Measurements from ENCODE around the gene ZC3H18.
A peak's percentile ranks its signal among the peaks of the same experiment; 100 is the strongest.
"Not testable (repeated sequence)": the region's sequence is repeated elsewhere in the genome, so short reads cannot be mapped to it uniquely, and the experiment has no call there.

ZC3H18 gene

DNA sequence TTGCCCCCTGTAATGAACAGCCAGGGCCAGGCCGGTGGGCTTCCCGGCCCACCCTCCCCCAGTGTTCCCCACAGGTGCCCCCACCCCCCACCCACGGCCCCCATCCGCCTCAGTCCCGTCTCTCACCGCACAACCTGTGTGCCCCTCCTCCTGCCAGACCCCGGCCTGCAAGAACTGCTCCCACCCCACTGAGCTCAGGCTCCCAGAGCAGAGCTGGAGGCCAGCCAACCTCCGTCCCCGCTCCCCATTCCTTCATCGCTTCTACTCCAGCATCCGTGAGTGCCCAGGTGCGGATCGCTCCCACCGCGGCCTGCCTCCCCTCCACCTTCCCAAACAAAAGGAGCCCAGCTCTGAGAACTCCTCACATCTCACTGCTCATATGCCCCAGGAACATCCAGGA is 88.5 kb downstream of the ZC3H18 start:
- no peak for DNase-seq

DNA sequence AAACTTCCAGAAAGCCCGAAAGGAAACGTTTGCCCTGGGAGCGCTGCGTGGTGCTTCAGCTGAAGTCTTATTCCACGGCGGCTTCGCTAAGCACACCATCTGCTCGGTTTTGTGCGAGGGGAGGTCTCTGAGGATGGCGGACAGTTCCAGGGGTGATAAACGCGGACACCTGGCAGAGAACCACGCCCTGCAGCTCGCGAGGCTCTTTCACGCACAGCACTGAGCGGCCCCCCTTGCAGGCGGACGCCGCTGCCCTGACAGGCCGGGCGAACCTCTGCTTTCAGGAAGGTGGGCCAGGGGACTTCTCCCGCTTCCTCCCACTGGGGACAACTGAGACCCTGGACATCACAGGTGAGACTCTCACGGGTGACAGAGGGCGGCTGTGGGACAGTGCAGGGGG is 89.0 kb downstream of the ZC3H18 start:
- no peak for DNase-seq

DNA sequence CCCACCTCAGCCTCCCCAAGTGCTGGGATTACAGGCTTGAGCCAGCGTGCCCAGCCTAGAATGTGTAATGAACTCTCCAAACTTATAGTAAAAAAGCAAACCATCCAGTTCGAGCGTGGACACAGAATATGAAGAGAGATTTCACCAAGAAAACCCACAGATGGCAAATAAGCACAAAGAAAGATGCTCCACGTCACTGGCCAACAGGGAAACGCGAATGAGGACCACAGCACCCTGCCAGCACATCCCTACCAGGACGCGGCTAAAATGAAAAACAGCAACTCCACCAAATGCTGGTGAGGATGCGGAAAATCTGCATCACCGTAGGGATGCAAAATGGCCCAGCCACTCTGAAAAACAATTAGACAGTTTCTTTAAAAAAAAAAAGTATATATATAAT is 91.3 kb downstream of the ZC3H18 start:
- no peak for DNase-seq

DNA sequence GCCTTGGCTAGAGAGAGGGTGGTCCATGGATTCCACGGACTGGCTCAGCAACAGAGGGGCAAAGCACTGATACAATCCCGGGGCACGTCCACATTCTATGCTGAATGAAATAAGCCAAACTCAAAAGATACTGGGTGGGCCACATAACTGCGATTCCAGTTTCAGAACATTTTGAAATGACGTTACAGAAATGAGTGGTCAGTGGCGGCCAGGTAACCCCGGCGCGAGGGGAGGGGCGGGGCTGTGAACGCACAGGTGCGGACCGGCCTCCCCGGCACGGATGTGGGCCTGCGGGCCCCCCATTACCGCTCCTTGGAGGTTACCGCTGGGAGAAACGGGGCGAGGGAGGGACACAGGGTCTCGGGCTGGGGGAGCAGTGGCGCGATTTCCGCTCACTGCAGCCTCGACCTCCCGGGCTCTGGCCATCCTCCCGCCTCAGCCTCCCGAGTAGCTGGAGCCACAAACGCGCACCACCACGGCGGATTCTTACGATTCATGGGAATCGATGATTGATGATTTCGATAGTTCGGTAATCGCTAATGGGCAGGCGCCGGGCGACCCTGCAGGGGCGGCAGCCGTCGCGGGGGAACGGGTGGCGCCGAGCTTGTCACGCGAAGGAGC is 92.1 kb downstream of the ZC3H18 start:
- no peak for DNase-seq

DNA sequence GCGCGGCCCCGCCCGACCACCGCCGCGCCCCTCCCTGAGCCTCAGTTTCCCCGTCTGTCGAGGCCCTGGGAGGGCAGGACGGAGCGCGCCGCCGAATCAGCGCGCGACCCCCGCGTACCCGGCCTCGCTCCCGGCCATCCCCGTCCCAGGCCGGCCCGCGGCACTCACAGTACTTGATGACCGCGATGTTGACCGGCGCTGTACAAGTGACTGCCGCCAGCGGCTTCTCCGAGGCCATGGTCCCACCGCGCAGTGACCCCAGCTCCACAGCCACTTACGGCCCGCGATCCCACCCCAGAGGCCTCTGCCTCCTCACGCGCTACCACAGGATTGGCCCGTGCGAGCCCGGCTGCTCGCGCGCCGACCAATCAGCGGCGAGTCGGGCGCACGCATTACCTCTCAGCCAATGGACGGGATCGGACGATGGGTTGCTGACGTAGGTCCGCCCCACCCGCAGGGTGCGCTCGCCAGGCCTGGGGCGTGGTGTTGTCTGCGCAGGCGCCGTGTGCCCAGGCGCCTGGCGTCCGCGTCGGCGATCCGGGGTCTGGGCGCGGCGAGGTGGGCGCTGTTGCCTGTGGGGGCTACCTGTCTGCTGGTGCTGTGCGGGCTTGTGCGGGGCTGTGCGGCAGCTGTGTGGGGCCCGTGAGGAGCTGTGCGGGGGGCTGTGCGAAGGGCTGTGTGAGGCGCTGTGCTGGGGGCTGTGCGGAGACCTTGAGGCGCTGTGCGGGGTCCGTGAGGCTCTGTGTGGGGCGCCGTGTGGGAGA is 92.8 kb downstream of the ZC3H18 start, which contains the start of gene MVD:
Gene MVD, minus strand, starts transcription at position 249 of the 764 bp plus-strand sequence. Its CDS starts 11 bp downstream, at position 238.
- DNase-seq, result peak; percentile 94

DNA sequence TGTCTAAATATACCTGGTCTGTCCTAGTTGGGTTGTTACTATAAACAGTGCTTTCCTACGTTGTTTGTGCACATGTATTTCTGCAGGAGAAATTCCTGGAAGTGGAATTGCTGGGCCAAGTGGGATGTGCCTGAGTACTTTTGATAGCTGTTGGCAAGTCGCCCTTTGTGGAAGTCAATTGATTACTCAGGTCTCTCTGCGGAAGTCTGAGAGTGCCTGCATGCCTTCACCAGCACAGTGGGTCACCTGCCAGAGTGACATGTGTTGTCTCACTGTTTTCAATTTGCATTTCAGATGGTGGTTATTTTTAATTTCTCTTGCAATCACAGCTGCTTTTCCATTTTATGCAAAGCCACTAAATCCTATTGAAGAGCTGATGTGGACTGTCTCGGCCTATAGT is 94.9 kb downstream of the ZC3H18 start:
- no peak for DNase-seq

DNA sequence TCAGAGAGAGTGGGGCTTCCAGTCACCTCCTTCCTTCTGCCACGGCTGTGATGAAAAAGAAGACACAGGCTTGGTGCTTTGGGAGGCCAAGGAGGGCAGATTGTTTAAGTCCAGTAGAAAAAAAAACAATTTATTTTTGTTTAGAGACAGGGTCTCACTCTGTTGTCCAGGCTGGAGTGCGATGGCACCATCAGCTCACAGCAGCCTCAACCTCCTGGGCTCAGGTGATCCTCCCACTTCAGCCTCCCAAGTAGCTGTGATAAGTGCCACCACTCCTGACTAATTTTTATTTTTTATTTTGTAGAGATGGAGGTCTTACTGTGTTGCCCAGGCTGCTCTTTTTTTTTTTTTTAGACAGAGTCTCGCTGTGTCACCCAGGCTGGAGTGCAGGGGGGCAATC is 95.4 kb downstream of the ZC3H18 start:
- DNase-seq, result no peak

DNA sequence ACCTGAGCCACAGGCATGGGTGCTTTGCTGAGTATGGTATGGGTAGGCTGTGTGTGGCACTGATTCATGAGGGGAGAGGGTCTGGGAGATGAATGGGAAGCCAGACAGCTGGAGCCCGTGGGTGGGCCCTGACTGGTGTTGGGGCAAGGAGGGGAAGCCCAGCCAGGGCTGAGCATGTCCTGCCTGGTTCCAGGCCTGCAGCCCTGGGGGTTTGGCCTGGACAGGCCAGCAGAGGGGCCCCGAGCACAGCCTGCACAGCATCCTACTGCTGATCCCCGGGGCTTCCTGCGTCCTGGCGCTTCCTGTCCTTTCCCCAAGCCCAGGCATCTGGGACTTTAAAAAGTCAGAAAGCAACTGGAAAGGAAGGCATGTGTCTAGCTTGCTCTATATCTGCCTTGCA is 97.3 kb downstream of the ZC3H18 start:
- no peak for DNase-seq

DNA sequence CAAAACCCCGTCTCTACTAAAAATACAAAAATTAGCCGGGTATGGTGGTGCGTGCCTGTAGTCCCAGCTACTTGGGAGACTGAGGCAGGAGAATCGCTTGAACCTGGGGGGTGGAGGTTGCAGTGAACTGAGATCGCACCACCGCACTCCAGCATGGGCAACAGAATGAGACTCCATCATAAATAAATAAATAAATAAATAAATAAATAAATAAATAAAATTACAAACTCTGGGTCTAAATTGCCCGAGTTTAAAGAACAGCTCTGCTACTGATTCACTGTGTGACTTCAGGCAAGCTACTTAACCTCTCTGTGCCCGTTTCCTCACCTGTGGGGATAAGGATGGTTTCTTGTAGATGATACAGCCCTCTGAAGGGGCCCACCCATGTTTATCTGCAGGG is 99.3 kb downstream of the ZC3H18 start:
- not testable (repeated sequence) for DNase-seq

DNA sequence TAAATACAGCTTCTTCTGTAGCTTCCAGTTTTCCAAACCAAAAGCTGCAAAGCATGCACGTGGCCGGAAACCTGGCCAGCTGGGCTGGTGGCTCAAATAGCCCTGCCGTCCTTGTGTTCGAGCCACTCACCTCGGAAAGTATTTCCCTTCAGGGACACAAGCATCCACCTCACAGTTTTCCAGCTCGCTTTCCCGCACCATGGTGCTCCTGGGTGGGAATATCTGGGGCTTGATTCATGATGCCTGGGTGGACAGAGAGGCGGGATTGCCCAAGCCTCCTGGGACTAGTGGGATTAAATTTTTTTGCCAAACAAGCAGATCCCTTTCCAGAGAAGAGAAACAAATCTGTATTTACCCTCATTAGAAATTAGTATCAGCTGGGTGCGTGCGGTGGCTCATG is 99.8 kb downstream of the ZC3H18 start:
- DNase-seq, result no peak

DNA sequence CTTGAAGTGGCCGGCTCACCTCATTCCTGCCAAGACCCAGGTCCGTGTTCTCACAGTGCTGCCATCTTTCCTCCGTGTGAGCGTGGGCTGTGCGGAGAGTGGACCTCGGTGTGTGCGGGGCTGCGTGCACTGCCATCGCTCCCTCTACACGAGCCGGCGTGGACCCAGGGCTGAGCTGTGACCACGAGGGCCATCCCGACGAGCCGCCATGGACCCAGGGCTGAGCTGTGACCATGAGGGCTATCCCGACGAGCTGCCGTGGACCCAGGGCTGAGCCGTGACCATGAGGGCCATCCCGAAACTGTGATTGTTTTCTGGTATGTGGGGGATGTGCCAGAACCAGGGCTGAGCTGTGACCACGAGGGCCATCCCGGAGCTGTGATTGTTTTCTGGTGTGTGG is 101.6 kb downstream of the ZC3H18 start:
- DNase-seq, result no peak

DNA sequence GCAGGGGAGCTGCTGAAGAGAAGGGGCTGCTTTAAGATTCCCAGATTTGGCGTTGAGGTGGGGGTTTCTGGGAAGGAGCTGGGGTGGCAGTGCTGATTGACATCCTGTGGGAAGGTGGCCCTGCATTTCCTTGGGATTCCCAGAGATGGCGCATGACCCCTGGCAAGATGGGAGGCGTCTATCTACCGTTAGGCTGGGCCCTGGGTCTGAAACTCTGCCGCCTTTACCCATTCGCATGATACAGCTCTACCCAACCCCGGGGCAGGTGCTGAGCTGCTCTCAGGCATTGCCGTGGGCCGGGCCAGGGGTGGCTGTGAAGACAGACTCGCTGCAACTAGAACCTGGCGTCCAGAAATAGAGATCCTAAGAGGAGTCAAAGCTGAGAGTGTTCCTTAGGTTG is 102.6 kb downstream of the ZC3H18 start:
- DNase-seq, result no peak

DNA sequence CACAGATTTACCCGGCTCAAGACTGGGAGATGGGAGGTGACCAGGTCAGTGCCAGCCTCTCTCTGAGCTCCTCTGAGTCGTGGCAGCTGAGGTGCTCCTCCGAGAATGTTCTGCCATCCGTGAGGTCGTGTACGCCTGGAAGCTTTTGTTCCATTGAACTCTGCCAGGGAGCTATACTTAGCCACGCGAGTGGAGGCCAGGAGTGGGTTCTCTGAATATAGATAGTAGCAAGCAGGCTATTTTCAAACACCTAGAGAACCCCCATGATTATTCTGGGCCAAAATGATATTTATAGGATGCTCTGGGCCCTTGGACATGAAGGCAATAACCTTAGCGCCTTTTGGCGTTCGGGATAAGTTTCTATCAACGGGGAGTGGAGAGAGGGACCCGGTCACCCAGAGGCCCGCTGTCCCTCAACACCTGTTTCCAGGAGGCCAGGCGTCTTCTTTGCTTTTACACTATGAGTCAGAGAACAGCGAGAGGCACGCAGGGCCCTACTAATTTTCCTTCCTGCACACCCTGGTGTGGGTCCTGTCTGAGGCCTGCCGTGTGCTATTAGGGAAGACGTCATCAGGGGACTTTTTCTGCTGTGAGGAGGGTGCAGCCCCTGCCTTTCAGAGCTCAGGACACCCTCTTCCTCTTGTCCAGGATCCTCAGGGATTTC is 103.6 kb downstream of the ZC3H18 start:
- no peak for DNase-seq

DNA sequence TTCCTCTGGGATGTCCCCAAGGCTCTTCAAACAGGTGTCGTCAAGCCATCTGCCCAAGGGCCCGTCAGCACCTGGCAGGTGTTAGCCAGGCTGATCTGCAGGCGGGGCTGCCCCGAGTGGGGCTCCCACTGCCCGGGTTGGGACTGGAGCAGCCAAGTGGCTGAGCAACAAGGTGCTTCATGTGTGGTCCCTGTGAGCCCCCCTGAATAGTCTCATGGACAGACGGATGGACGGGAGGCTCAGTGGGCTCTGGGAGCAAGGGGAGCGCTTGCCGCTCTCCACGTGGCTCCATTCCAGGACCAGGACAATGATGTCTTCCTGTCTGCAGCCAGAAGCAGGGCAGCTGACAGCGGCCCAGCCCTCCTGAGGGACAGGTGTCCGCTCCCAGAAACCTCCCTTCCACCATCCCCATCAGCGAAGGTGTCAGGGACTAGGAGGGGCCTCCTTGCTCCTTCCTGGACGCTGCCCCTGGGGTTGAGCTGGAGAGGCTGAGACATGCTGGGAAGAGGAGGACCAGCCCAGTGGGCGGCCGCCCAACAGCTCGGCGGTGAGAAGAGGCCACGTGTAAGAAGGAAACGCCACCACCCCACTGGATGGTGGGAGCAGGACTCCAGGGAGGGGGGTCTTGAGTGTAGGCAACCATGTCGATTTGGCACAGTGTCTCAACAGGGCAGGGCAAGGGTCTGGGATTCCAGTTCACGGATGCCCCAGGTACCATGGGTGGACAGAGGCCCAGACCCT is 106.5 kb downstream of the ZC3H18 start:
- no peak for DNase-seq

DNA sequence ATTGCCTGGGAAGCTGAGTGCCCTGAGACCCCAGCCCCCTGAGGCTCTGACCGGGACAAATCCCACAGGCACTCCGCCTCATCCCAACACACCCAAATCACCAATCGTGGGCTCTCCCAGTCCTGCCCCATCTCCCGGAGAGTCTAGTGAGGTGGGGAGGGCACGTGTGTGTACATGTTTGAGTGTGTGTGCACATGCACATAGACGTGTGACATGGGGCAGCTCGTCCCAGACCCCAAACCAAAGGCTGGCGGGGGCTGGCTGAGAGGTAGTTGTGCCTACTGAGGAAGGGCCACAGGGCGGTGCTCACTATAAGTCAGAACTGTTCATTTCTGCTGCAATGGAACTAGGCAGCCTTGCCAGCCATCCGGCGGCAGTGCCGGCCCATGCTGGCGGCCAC is 107.5 kb downstream of the ZC3H18 start:
- no peak for DNase-seq

DNA sequence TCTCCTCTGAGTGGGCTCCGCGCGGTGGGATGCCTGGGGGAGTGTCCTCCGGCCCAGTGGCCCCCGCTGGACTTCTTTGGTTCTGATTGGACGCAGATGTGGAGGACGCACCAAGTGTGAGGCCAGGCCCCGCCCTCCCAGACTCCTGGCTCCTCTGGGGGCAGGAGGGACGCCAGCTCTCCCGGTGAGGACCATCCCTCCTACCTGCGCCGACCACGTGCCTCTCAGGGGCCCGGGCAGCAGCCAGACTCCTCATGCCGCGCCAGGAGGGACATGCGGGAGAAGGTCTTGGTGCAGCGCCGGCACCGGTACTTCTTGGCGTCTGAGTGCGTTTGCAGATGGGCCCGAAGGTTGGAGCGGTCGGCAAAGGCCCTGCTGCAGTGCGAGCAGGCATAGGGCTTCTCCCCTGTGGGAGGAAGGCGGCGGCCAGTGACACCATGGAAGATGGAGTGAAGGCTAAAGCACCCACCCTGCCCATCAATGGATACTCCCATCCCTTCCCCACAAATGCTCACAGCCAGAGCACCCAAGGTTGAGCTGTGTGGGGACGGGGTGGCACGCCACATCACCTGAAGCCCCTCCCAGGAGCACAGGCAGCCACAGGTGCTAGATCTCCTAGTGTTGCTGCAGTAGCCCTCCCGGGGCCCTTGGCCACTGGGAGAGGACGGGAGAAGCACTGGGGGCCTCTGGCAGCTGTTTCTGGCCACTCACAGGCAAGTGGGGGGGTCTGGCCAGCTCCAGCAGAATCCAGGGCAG is 108.2 kb downstream of the ZC3H18 start:
- DNase-seq, result no peak

DNA sequence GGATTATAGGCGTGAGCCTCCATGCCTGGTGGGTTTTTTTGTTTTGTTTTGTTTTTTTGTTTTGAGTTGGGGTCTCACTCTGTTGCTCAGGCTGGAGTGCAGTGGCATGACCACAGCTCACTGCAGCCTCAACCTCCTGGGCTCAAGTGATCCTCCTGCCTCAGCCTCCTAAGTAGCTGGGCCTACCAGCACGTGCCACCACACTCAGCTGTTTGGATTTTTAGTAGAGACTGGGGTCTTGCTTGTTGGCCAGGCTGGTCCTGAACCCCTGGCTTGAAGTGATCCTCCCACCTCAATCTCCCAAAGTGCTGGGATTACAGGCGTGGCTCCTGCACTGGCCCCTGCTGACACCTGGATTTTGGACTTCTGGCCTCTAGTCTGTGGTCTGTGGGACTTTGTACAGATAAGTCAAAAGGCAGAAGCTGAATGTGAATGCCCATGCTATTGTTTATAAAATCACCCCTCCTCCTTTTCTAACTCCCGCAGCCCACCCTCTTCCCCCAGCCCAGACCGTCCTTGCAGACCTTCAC is 110.4 kb downstream of the ZC3H18 start:
- DNase-seq, result no peak

DNA sequence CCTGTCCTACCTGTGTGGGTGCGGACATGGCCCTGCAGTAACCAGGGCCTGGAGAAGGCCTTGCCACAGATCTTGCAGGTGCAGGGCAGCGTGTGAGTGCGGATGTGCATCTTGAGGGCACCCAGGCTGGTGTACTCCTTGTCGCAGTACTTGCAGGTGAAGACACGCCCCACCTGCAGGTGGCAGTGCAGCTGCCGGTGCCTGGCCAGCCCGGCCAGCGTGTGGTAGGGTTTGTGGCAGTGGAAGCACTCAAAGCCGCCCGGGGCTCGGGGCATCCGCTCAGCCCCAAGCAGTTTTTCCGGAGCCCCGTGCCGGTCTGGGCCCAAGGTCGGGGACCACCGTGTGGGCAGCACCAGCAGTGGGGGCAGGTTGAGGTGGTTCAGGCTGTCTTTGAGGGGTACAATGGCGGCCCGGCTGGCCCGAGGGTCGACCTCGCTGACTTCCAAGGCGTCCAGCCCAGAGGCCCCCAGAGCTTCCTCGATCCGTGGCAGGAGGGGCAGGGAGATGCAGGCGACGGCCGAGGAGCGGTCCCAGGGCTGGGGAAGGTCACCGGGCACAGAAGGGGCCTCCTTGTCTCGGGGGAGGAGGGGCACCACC is 111.0 kb downstream of the ZC3H18 start:
- peak; percentile 61 for DNase-seq

Data from activated T-cell treated with anti-CD3 and anti-CD28 coated beads, Interleukin-2, amount 50 U/mL, for 1 hour (primary cell).